HEK293 (cell line): ENCODE results near the gene UFD1.

Experiments
- CTCF ChIA-PET: fragments of 350-600 bp; formaldehyde crosslinking; extraction: SDS; loops from one replicate; lab custom pipeline; 2021; ENCODE audit warnings: antibody characterized with exemption; lab: Yijun Ruan, JAX
- POLR2A ChIA-PET: fragments of 300-600 bp; formaldehyde crosslinking; extraction: SDS; loops from one replicate; lab custom pipeline; 2020; ENCODE audit warnings: antibody characterized with exemption, inconsistent platforms; lab: Yijun Ruan, JAX
- H3K27ac ChIP-seq: fragments of 200-500 bp; sonication (Bioruptor generic); 2 replicates; pipeline ENCODE4 v1.5.1; 2014; ENCODE audit warnings: low read depth, low read length, control low read depth, inconsistent platforms; ENCODE audit errors: extremely low read depth
- H3K36me3 ChIP-seq, 2 experiments: fragments of 200-500 bp in 1 of 2; sonication (Bioruptor generic) in 1 of 2; 1 replicate in 1 of 2; 2 replicates in 1 of 2; pipeline ENCODE4 v1.5.1; 2014 to 2017; ENCODE audit warnings: inconsistent platforms in 2 of 2, low read length in 2 of 2; ENCODE audit not compliant: control insufficient read depth in 2 of 2, insufficient read depth in 1 of 2
- H3K4me1 ChIP-seq: fragments of 200-500 bp; sonication (Bioruptor generic); 2 replicates; pipeline ENCODE4 v1.5.1; 2014; ENCODE audit warnings: mild to moderate bottlenecking, low read length, inconsistent platforms; ENCODE audit not compliant: control insufficient read depth, insufficient read depth
- H3K4me3 ChIP-seq: 2 replicates; pipeline ENCODE4 v1.5.1; 2011; ENCODE audit warnings: low read depth, mild to moderate bottlenecking, control low read depth, low read length, moderate library complexity
- H3K9me3 ChIP-seq: fragments of 200-500 bp; sonication (Bioruptor generic); 2 replicates; pipeline ENCODE4 v1.5.1; 2014; ENCODE audit warnings: low read depth, low read length, inconsistent platforms; ENCODE audit not compliant: control insufficient read depth, insufficient read depth
- GLIS1 ChIP-seq: fragments of 450-650 bp; formaldehyde crosslinking; IDR thresholded peaks from 2 replicates; pipeline ENCODE4 v1.5.1; 2016; ENCODE audit warnings: missing biosample characterization, missing genetic modification characterization
- GLIS2 ChIP-seq: fragments of 450-650 bp; formaldehyde crosslinking; IDR thresholded peaks from 2 replicates; pipeline ENCODE4 v1.5.1; 2016; ENCODE audit warnings: missing biosample characterization, missing genetic modification characterization
- HOXD13 ChIP-seq: sonication (generic); formaldehyde crosslinking; IDR thresholded peaks from 2 replicates; pipeline ENCODE4 v1.8.0; 2022; ENCODE audit warnings: missing genetic modification reagents, borderline replicate concordance
- KLF9 ChIP-seq: fragments of 450-650 bp; formaldehyde crosslinking; IDR thresholded peaks from 2 replicates; pipeline ENCODE4 v1.5.1; 2016; ENCODE audit warnings: missing biosample characterization, missing genetic modification characterization, low read depth
- TCF7L2 ChIP-seq: IDR thresholded peaks from 2 replicates; pipeline ENCODE4 v1.6.1; 2011; ENCODE audit warnings: low read depth, mild to moderate bottlenecking, inconsistent platforms, low read length, moderate library complexity, borderline replicate concordance
- TRIM28 ChIP-seq: IDR thresholded peaks from 2 replicates; pipeline ENCODE4 v1.6.1; 2011; ENCODE audit warnings: low read length, control low read depth, borderline replicate concordance
- WT1 ChIP-seq: fragments of 450-650 bp; formaldehyde crosslinking; IDR thresholded peaks from 2 replicates; pipeline ENCODE4 v1.5.1; 2016; ENCODE audit warnings: missing biosample characterization, missing genetic modification characterization
- ZBTB7A ChIP-seq: fragments of 450-650 bp; formaldehyde crosslinking; IDR thresholded peaks from 2 replicates; pipeline ENCODE4 v1.5.1; 2016; ENCODE audit warnings: low read depth, missing biosample characterization, missing genetic modification characterization
- ZFP37 ChIP-seq: fragments of 450-650 bp; formaldehyde crosslinking; IDR thresholded peaks from 2 replicates; pipeline ENCODE4 v1.5.1; 2016; ENCODE audit warnings: missing biosample characterization, missing genetic modification characterization
- ZNF510 ChIP-seq: fragments of 450-650 bp; formaldehyde crosslinking; IDR thresholded peaks from 2 replicates; pipeline ENCODE4 v1.5.1; 2018; ENCODE audit warnings: mild to moderate bottlenecking, missing genetic modification characterization, missing biosample characterization; ENCODE audit not compliant: insufficient replicate concordance
- ZNF585B ChIP-seq: fragments of 450-650 bp; formaldehyde crosslinking; IDR thresholded peaks from 2 replicates; pipeline ENCODE4 v1.5.1; 2016; ENCODE audit warnings: missing biosample characterization, missing genetic modification characterization
- ZNF707 ChIP-seq: fragments of 450-650 bp; formaldehyde crosslinking; IDR thresholded peaks from 2 replicates; pipeline ENCODE4 v1.5.1; 2016; ENCODE audit warnings: missing biosample characterization, missing genetic modification characterization
- ZSCAN23 ChIP-seq: fragments of 450-650 bp; formaldehyde crosslinking; IDR thresholded peaks from 2 replicates; pipeline ENCODE4 v1.5.1; 2016; ENCODE audit warnings: missing biosample characterization, missing genetic modification characterization
- TF ChIP-seq, protein P1 (sequence below): fragments of 450-650 bp; formaldehyde crosslinking; IDR thresholded peaks from 2 replicates; pipeline ENCODE4 v1.5.1; 2017; ENCODE audit warnings: missing biosample characterization, missing genetic modification characterization
- TF ChIP-seq, protein P2 (sequence below): fragments of 450-650 bp; formaldehyde crosslinking; IDR thresholded peaks from 2 replicates; pipeline ENCODE4 v1.5.1; 2016; ENCODE audit warnings: missing biosample characterization, missing genetic modification characterization
- TF ChIP-seq, protein P3 (sequence below): fragments of 450-650 bp; formaldehyde crosslinking; IDR thresholded peaks from 2 replicates; pipeline ENCODE4 v1.5.1; 2016; ENCODE audit warnings: missing biosample characterization, missing genetic modification characterization
- TF ChIP-seq, protein P4 (sequence below): fragments of 450-650 bp; formaldehyde crosslinking; IDR thresholded peaks from 2 replicates; pipeline ENCODE4 v1.5.0; 2017; ENCODE audit warnings: missing biosample characterization, missing genetic modification characterization, borderline replicate concordance
- TF ChIP-seq, protein P5 (sequence below): fragments of 450-650 bp; formaldehyde crosslinking; IDR thresholded peaks from 2 replicates; pipeline ENCODE4 v1.5.1; 2016; ENCODE audit warnings: missing biosample characterization, missing genetic modification characterization
- TF ChIP-seq, protein P6 (sequence below): fragments of 450-650 bp; formaldehyde crosslinking; IDR thresholded peaks from 2 replicates; pipeline ENCODE4 v1.5.1; 2016; ENCODE audit warnings: missing biosample characterization, missing genetic modification characterization, borderline replicate concordance

The UFD1 gene

DNA sequence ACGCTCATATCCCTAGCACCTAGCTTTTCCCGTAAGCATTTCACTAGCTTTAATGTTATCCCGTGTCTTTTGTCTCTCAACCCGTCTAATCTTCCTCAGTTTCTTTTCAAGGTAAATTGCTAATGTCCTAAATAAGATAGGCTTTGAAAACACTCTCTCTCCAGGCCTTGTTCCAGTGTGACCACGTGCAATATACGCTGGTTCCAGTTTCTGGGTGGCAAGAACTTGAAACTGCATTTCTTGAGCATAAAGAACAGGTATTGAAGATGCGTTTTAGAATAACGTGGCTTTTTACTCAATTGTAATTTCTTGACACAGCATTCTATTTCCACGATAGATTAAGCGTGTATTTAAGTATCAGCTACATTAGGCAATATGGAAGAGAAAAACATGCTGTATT lies 1.8 kb upstream of the UFD1 start (continued):
- TF ChIP-seq, protein P1, sequence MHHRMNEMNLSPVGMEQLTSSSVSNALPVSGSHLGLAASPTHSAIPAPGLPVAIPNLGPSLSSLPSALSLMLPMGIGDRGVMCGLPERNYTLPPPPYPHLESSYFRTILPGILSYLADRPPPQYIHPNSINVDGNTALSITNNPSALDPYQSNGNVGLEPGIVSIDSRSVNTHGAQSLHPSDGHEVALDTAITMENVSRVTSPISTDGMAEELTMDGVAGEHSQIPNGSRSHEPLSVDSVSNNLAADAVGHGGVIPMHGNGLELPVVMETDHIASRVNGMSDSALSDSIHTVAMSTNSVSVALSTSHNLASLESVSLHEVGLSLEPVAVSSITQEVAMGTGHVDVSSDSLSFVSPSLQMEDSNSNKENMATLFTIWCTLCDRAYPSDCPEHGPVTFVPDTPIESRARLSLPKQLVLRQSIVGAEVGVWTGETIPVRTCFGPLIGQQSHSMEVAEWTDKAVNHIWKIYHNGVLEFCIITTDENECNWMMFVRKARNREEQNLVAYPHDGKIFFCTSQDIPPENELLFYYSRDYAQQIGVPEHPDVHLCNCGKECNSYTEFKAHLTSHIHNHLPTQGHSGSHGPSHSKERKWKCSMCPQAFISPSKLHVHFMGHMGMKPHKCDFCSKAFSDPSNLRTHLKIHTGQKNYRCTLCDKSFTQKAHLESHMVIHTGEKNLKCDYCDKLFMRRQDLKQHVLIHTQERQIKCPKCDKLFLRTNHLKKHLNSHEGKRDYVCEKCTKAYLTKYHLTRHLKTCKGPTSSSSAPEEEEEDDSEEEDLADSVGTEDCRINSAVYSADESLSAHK (tag by site-specific recombination), result no peak
- TF ChIP-seq, protein P2, sequence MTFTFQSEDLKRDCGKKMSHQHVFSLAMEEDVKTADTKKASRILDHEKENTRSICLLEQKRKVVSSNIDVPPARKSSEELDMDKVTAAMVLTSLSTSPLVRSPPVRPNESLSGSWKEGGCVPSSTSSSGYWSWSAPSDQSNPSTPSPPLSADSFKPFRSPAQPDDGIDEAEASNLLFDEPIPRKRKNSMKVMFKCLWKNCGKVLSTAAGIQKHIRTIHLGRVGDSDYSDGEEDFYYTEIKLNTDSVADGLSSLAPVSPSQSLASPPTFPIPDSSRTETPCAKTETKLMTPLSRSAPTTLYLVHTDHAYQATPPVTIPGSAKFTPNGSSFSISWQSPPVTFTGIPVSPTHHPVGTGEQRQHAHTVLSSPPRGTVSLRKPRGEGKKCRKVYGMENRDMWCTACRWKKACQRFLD (tag by site-specific recombination), result no peak
- no peak for TF ChIP-seq GLIS1 (tag by site-specific recombination)
- TF ChIP-seq, protein P3, sequence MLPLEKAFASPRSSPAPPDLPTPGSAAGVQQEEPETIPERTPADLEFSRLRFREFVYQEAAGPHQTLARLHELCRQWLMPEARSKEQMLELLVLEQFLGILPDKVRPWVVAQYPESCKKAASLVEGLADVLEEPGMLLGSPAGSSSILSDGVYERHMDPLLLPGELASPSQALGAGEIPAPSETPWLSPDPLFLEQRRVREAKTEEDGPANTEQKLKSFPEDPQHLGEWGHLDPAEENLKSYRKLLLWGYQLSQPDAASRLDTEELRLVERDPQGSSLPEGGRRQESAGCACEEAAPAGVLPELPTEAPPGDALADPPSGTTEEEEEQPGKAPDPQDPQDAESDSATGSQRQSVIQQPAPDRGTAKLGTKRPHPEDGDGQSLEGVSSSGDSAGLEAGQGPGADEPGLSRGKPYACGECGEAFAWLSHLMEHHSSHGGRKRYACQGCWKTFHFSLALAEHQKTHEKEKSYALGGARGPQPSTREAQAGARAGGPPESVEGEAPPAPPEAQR (tag by site-specific recombination), result no peak
- no peak for TF ChIP-seq ZNF510 (tag by site-specific recombination)
- no peak for TF ChIP-seq TRIM28
- TF ChIP-seq, protein P4, sequence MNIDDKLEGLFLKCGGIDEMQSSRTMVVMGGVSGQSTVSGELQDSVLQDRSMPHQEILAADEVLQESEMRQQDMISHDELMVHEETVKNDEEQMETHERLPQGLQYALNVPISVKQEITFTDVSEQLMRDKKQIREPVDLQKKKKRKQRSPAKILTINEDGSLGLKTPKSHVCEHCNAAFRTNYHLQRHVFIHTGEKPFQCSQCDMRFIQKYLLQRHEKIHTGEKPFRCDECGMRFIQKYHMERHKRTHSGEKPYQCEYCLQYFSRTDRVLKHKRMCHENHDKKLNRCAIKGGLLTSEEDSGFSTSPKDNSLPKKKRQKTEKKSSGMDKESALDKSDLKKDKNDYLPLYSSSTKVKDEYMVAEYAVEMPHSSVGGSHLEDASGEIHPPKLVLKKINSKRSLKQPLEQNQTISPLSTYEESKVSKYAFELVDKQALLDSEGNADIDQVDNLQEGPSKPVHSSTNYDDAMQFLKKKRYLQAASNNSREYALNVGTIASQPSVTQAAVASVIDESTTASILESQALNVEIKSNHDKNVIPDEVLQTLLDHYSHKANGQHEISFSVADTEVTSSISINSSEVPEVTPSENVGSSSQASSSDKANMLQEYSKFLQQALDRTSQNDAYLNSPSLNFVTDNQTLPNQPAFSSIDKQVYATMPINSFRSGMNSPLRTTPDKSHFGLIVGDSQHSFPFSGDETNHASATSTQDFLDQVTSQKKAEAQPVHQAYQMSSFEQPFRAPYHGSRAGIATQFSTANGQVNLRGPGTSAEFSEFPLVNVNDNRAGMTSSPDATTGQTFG (tag by site-specific recombination), result no peak
- TF ChIP-seq ZNF585B (tag by site-specific recombination), result no peak

DNA sequence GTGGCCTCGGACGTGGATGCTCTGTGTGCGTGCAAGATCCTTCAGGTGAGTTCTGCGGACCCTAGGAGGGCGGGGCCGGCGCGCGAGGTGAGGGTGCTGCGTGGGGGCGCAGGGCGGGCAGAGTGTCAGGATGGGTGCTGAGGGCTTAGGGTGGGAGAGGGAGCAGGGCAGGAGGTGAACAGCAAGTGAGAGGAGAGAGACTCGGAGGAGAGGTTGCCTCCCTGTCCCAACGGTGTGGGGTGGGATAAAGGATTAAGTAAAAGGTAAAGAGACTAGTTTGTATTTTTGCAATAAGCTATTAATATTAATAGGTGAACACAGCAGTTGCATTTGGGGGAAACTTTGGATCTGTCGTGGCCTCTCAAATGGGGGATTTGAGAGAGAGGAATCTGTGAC lies 1.2 kb upstream of the UFD1 start:
- Histone ChIP-seq H3K4me3 (peak overlapping the region; percentile 92), H3K9me3 (no peaks in the 10 kb centered on the region), H3K36me3 (peaks cover 15 to 49% of the 10 kb centered on the region in 2 experiments), H3K27ac (peak overlapping the region; percentile 86; the same call in 1 of the 2 replicates), H3K4me1 (no peaks in the 10 kb centered on the region)
- CTCF ChIA-PET, result interaction anchor here (0.6 to 4.6 kb wide), 4 partner anchors 17 to 164 kb away, joined by 3 to 31 read pairs (median 3); no protein-coding TSS in a partner anchor
- POLR2A ChIA-PET, result interaction anchor here (0.9 to 3.4 kb wide), 24 partner anchors 8 to 362 kb away, joined by 3 to 20 read pairs (median 4); partner anchors contain the start of genes C22orf39, CLTCL1, ESS2 and HIRA
- TF ChIP-seq, protein P5, sequence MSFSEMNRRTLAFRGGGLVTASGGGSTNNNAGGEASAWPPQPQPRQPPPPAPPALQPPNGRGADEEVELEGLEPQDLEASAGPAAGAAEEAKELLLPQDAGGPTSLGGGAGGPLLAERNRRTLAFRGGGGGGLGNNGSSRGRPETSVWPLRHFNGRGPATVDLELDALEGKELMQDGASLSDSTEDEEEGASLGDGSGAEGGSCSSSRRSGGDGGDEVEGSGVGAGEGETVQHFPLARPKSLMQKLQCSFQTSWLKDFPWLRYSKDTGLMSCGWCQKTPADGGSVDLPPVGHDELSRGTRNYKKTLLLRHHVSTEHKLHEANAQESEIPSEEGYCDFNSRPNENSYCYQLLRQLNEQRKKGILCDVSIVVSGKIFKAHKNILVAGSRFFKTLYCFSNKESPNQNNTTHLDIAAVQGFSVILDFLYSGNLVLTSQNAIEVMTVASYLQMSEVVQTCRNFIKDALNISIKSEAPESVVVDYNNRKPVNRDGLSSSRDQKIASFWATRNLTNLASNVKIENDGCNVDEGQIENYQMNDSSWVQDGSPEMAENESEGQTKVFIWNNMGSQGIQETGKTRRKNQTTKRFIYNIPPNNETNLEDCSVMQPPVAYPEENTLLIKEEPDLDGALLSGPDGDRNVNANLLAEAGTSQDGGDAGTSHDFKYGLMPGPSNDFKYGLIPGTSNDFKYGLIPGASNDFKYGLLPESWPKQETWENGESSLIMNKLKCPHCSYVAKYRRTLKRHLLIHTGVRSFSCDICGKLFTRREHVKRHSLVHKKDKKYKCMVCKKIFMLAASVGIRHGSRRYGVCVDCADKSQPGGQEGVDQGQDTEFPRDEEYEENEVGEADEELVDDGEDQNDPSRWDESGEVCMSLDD (tag by site-specific recombination), result peak; percentile 40; the same call in 1 of the 2 replicates
- TF ChIP-seq GLIS1 (tag by site-specific recombination), result 0 out of 2 replicates have a peak, but pooled peaks have one; percentile 20
- TF ChIP-seq ZBTB7A (tag by site-specific recombination), result peak; percentile 68; the same call in 1 of the 2 replicates
- peak; percentile 78 for TF ChIP-seq KLF9 (tag by site-specific recombination)
- TF ChIP-seq GLIS2 (tag by site-specific recombination), result peak; percentile 64
- peak; percentile 76; the same call in 1 of the 2 replicates for TF ChIP-seq ZFP37
- no peak for TF ChIP-seq ZNF707 (tag by site-specific recombination)
- TF ChIP-seq TCF7L2, result no peak
- TF ChIP-seq, protein P6, sequence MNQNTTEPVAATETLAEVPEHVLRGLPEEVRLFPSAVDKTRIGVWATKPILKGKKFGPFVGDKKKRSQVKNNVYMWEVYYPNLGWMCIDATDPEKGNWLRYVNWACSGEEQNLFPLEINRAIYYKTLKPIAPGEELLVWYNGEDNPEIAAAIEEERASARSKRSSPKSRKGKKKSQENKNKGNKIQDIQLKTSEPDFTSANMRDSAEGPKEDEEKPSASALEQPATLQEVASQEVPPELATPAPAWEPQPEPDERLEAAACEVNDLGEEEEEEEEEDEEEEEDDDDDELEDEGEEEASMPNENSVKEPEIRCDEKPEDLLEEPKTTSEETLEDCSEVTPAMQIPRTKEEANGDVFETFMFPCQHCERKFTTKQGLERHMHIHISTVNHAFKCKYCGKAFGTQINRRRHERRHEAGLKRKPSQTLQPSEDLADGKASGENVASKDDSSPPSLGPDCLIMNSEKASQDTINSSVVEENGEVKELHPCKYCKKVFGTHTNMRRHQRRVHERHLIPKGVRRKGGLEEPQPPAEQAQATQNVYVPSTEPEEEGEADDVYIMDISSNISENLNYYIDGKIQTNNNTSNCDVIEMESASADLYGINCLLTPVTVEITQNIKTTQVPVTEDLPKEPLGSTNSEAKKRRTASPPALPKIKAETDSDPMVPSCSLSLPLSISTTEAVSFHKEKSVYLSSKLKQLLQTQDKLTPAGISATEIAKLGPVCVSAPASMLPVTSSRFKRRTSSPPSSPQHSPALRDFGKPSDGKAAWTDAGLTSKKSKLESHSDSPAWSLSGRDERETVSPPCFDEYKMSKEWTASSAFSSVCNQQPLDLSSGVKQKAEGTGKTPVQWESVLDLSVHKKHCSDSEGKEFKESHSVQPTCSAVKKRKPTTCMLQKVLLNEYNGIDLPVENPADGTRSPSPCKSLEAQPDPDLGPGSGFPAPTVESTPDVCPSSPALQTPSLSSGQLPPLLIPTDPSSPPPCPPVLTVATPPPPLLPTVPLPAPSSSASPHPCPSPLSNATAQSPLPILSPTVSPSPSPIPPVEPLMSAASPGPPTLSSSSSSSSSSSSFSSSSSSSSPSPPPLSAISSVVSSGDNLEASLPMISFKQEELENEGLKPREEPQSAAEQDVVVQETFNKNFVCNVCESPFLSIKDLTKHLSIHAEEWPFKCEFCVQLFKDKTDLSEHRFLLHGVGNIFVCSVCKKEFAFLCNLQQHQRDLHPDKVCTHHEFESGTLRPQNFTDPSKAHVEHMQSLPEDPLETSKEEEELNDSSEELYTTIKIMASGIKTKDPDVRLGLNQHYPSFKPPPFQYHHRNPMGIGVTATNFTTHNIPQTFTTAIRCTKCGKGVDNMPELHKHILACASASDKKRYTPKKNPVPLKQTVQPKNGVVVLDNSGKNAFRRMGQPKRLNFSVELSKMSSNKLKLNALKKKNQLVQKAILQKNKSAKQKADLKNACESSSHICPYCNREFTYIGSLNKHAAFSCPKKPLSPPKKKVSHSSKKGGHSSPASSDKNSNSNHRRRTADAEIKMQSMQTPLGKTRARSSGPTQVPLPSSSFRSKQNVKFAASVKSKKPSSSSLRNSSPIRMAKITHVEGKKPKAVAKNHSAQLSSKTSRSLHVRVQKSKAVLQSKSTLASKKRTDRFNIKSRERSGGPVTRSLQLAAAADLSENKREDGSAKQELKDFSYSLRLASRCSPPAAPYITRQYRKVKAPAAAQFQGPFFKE (tag by site-specific recombination), result peak; percentile 98
- TF ChIP-seq ZSCAN23 (tag by site-specific recombination), result 0 out of 2 replicates have a peak, but pooled peaks have one; percentile 3
- TF ChIP-seq HOXD13, result no peak
- 0 out of 2 replicates have a peak, but pooled peaks have one; percentile 7 for TF ChIP-seq WT1
